Hepatic stellate cell (primary cell): ENCODE results near the gene GPR152.

ENCODE experiments used
- DNase-seq: peaks from one replicate; pipeline ENCODE4 v3.0.0; 2011; ENCODE audit warnings: low spot score

GPR152 gene, protein sequence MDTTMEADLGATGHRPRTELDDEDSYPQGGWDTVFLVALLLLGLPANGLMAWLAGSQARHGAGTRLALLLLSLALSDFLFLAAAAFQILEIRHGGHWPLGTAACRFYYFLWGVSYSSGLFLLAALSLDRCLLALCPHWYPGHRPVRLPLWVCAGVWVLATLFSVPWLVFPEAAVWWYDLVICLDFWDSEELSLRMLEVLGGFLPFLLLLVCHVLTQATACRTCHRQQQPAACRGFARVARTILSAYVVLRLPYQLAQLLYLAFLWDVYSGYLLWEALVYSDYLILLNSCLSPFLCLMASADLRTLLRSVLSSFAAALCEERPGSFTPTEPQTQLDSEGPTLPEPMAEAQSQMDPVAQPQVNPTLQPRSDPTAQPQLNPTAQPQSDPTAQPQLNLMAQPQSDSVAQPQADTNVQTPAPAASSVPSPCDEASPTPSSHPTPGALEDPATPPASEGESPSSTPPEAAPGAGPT

DNA sequence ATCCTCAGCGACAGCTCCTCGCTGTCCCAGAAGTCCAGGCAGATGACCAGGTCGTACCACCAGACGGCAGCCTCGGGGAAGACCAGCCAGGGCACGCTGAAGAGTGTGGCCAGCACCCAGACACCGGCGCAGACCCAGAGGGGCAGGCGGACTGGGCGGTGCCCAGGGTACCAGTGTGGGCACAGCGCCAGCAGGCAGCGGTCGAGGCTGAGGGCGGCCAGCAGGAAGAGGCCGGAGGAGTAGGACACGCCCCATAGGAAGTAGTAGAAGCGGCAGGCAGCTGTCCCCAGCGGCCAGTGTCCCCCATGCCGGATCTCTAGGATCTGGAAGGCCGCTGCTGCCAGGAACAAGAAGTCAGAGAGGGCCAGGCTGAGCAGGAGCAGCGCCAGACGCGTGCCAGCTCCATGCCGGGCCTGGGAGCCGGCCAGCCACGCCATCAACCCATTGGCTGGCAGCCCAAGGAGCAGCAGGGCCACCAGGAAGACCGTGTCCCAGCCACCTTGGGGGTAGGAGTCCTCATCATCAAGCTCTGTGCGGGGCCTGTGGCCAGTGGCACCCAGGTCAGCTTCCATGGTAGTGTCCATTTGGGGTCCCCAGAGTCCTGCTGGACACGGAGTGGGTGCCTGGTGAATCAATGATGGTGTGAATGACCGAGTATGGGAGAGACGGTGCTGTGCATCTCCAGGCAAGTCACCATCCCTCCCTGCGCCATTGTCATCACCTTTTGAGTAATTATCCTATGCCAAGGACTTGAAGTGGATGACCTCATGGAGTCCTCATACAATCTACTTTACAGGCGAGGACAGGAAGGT lies at the start of gene GPR152:
Gene GPR152 (minus strand): TSS at position 589 of the 812 bp plus-strand sequence. CDS start 5 bp downstream, at position 584.
- DNase-seq: no peak

DNA sequence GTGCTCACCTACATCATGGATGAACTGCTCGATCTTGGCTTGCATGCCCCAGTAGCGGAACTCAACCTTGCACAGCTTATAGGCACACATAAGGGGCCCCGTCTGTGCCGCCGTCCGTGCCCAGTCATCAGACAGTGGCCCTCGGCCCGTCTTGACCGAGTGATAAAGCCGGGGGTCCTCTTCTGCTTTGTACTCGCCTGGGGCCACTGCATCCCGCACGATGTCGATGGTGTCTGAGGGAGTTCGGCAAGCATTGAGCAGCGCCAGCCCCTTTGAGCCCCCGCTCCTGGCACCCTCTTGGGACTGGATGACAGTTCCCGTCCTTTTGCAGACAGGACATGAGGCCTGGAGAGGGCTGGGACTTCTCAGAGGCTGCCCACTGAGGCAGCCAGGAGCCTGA lies 49.3 kb upstream of the GPR152 start:
- no peak for DNase-seq

DNA sequence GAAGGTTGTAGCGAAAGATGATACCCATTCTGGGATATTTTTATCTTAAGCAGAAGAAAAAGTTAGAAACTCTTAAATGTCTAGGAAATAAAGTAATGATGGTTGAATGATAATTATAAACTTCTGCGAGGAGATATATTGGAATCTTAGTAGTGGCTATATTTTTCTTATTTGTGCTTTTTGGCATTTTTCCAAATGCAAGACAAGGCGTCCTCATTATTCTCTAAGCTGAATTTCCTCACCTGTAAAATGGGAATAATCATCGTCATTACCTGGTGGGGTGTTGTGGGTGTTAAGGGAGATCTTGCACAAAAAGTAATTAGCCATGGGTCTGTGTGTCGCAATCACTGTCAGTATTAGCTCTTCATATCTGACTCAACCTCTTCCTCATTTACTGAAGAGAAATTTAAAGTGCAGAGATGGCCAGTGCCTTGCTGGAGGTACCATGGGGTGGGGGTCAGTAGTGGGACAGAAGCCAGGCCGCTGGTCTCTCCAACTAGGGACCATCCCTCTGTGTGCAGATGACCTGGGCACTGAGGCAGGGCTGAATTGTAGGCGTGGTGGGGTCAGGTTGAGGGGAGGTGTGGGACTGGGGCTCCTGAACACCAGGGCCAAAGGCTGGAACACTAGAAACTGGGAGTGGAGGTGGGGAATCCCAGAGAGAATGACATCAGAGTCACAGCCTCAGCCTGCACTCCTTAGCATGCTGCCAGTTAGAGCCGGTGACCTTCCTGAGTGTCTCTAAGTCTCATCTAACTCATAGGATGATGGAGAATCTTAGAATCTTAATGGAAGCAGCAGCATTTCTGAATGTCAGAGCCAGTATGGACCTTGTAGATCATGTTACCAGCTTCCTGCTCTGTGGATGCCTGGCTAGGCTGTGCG lies 48.5 kb upstream of the GPR152 start:
- DNase-seq: no peak

DNA sequence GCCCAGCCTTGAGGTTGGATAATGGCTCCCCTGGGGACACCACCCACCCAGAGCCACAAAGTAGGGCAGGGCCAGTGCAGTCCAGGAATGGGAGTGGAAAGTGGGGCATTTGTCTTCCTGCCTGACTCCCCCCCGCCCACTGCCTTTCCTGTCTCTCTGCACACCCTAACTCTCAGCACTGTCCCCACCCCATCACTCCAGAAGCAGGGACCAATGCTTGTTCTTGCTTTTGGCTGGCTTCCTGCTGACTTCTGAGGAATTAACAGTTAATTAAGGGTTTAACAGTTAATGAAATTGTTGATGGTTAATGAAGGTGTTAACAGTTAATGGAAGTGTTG lies 47.9 kb upstream of the GPR152 start:
- no peak for DNase-seq

DNA sequence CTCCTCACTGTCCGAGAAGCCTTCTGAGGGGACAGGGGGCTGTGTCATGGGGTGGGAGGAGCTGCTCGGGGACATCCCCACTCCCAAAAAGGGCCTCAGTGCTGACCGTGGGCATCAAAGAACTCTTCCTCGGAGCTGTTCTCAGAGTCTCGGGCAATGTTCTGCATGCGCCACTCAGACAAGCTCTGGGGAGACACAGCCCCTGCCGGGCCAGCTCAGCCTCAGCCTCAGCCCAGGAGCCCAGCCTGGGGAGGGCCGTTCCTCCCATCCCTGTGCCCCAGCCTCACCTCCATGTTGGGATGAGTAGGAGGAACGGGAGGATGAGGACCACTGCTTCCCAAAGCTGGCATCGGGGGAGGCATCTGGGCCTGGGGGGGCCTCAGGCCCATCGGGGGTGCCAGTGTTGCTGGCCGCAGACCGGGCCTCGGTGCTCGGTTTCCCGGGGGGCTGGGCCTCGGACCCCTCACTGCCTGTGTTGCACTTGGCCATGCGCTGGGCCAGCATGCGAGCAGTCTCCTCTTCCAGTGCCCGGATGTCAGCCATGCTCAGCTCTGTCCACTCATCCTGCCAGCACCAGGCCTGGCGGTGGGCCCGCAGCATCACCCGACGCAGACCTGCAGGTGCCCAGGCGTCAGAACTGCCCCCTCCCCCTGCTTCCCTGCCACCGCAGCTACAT lies 47.4 kb upstream of the GPR152 start:
- DNase-seq: no peak

DNA sequence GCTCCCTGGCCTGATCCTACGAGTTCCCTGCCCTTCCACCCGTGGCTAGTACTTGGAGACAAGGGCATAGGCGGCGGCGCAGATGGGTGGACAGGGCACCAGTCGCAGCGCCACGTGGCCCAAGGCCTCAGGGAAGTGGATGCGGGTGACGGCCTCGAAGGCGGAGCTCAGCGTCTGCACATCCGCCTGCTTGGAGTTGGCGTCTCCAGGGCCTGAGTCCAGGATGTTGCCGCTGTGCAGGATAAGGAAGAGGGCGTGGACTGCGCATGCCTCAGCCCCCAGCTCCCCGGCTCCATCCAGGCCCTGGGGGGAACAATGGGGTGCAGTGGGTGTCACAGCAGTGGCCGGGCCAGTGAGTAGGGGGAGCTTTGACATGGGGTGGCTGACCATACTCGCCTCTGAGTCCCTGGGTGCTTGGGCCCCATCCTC lies 46.0 kb upstream of the GPR152 start:
- DNase-seq: no peak

DNA sequence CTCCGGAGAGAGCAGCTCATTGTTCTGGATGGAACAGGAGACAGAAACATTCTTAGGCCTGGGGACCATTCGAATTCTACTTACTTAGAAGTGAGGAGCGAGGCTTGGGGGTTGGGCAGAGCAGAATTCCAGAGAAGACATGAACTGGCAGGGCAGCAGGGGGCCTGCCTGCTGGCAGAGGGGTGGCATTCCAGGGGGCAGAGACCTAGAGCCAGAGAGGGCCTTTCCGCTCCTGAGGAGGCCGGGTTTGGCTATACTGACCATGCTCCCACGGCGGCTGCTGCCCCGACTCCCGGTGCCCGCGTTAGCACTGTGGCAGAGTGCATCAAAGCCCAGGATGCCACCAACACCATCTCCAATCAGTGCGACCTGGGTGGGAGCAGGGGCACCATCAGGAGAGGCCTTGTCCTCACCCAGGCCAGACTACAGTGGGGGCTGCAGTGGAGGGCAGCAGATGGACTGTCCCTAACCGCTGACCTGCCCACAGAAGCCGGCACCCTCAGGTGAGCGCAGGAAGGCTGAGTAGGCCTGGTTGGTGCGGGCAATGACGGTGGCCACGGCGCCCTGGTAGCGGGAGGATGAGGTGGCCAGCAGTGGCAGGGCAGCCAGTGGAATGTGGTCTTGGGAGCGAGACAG lies 45.2 kb upstream of the GPR152 start:
- DNase-seq: no peak

DNA sequence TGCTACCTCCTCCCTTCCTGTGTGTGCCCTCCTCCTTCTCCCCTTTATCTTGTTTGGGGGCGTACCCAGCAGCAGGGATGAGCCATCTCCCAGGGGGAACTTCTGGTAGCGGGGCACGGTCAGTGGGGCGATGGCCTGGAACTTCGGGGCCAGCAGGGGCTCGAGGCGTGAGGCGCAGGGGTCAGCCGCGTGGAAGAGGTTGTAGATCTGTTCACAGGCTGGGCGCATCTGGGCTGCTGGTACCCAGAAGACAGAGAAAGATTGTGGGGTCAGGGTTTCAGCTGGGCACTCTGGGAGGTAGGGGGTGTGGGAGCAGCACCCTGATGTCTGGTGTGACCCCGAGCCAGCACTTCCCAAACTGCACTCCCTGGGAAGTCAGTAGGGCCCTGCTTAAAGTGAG lies 43.6 kb upstream of the GPR152 start:
- no peak for DNase-seq

DNA sequence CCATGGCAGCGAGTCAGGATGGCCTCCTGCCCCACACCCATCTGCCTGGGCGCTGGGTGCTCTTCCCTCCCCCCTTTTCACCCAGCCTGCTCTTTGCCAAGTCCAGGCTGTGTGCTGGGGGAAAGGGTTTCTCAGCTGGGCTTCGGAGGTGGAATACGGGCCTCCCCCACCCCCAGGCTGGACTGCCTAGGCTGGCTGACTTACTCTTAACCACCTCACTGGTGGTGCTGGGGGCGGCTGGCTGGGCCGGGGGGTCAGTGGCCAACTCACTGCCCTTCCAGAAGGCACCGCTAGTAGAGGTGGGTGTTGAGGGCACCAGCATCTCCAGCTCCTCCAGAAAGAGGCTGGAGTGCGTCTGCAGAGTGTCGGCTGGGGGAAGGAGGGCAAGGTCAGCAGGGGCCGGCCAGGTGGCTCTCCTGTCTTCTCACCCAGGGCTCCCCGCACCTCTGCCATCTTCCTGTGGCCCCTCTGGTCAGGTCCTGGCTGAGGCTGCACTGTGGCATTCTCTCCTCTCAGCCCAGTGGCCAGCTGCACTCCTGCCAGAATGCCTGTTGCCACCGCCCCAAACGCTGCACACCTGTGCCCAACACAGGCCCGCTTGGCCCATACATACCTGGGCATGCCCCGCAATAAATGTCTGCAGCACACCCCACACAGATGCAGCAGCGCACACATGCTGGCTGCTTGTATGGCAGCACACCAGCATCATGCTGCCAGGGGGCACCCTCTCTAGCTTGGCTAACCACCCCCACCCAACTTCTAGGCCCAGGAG lies 42.9 kb upstream of the GPR152 start:
- no peak for DNase-seq

DNA sequence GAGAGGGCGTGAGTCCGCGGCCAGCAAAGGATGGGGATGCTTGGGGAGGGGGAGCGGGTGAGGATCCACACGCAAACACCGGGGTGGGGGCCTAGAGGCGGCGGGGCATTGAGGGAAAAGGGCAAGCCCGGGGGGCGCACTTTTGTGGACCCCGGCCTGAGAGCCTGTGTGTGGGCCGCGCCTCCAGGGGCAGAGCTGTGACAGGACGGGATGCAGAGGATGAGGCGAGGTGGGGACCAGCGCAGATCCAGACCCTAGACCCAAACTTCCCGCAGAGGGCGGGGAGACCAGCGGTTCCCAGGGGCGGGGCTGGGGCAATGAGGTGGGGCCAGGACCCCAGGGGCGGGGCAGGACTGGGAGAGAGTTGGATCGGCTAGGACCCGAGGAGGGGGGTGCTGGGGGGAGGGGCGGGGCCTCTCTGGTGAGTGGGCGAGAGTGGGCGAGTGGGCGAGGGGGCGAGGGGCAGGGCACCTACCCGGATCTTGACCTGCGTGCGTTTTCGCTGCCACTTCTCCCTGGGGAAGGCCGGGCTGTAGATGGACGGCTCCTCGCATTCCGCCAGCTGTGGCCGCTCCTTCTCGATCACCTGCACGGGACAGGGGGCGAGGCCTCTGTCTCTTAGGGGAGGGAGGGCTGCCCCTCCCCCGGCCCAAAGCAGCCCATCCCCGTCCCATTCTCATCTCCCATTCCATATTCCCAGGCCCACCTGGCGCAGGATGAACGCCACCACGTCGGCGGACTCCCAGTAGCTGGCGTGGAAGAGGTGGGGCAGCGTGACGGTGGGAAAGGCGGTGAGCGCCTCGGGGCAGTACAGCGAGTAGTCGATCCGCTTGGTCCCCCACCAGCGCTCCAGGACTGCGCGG lies 42.1 kb upstream of the GPR152 start:
- no peak for DNase-seq

DNA sequence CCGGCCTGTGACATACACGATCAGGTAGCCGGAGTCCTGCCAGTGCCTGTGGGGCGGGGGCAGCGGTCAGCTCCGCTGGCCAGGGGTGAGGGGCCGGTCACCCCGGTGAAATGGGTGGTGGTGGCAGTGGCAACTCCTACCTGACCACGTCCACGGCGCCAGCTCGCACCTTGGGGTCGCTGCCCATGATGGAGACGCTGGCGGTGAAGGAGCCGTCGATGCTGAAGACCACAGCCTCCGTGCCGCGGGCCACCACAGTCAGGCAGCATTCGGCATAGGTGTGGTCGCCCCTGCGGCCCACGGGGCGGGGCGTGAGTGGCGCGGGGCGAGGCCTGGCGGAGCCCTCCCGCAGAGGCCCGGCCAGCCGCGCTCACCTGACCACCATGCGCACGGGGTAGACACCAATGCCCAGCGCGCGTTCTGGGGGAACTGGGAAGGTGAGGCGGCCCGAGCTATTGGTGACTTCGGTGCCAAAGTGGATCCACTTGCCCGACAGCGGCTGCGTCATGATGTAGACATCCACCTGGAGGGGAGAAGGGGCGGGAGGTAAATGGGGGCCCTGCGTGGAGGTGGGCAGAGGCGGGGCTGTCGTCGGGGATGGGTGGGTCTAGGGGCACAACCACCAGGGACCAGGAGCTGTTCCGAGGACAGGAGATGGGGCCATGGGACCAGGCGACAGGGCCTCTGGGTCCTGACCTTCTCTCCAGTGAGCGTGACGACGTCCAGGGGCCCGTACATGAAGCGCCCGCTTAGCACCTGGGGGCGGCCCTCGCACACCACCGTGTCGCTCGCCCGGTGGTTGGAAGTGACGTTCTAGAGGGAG lies 41.2 kb upstream of the GPR152 start:
- DNase-seq: no peak

DNA sequence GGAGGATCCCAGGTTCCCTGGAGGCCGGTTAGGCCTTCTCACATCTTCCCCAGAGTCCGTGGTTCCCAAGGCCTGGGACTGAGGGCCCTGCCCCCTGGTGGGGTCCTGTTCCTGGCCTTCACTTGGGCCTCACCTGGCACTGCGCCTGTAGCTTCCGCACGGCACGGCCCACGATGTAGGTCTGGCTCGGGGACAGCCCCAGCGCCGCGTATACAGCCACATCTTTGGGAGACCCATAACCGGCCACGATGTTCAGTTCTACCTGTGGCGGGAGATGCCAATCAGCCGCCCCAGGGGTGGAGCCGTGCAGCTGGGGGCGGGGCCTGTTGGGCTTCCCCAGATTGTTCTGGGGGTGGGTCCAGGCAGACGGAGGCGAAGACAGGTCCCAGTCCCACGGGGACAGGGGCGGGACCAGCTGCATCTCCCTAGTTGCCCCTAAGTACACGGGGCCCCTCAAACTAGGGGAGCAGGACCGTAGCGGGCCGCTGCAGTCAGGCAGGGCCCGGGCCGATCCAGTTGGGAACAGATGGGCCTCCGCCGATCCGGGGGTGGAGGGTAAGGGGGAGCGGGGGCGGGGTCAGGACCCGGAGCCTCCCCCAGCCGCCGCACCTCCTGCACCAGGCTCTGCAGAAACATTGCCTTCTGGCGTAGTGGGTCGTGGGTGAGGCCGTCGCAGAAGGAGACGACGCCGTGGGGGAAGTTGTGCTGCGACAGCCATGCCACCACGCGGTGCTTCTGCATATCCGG lies 40.4 kb upstream of the GPR152 start:
- DNase-seq: no peak

DNA sequence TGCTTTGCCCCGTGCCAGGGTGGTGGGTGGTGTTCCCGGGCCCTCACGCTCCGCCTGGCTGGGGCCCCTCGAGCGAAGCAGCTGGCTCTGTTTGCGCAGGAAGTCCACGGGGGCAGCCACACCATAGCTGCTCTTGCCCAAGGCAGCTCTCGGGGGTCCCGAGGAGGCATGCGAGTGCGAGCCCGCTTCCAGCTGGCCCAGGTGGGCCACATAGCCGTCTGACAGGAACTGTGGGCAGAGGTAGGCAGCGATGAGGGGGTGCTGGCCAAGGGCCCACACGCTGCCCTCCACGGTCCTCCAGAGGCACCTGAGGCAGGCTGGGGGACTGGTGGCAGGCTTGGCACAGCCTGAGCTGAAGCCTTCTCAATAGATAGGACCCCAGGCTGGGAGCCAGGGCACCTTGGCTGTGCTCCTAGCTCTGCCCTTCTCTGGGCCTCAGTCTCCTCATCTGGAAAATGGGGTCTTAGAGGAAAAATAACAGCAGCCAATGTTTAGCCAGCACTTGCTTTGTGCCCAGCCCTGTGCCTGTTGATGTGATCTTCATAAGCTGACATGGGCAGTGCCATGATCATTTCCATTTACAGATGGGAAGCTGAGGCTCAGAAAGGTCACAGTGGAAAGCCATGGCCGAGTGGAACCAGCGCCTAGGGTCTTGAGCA lies 39.7 kb upstream of the GPR152 start:
- DNase-seq: no peak

DNA sequence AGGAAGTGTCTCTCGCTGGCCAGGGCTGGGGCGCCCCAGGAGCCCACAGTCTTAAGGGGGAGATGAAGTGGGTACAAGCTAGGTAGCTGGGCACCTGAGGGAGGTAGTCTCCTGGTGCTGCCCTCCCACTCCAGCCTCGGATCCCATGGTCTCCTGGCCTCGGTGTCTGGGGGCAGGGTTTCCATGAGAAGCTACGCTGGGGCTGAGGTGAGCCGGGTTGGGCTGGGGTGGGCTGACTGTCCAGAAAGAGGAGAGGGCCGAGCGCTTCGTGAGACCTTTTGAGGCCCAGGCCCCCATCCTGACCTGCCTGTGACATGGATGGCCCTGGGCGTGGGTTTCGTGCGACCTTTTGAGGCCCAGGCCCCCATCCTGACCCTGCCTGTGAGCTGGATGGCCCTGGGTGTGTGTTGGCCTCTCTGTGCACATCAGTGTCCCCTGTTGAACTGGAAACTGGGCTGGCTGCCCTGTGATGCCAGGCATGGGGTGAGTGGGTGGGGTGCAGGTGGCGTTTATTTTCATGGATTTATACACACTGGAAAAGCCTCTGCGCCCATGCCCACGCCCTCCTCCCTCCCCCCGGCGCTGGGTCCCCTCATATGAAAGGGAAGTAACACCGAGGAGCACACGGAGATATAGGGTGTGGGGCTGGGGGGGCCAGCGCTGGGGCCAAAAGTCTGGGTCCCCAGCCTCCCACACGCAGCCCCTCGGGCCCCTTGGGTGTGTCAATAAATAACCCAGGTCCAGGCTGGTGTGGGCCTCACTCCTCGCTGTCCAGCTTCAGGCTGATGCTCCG lies 38.9 kb upstream of the GPR152 start:
- no peak for DNase-seq

DNA sequence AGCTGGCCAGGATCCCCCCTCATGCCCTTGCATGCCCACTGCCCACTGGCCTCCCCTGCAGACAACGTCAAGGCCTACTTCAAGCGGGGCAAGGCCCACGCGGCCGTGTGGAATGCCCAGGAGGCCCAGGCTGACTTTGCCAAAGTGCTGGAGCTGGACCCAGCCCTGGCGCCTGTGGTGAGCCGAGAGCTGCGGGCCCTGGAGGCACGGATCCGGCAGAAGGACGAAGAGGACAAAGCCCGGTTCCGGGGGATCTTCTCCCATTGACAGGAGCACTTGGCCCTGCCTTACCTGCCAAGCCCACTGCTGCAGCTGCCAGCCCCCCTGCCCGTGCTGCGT lies 38.2 kb upstream of the GPR152 start:
- no peak for DNase-seq

DNA sequence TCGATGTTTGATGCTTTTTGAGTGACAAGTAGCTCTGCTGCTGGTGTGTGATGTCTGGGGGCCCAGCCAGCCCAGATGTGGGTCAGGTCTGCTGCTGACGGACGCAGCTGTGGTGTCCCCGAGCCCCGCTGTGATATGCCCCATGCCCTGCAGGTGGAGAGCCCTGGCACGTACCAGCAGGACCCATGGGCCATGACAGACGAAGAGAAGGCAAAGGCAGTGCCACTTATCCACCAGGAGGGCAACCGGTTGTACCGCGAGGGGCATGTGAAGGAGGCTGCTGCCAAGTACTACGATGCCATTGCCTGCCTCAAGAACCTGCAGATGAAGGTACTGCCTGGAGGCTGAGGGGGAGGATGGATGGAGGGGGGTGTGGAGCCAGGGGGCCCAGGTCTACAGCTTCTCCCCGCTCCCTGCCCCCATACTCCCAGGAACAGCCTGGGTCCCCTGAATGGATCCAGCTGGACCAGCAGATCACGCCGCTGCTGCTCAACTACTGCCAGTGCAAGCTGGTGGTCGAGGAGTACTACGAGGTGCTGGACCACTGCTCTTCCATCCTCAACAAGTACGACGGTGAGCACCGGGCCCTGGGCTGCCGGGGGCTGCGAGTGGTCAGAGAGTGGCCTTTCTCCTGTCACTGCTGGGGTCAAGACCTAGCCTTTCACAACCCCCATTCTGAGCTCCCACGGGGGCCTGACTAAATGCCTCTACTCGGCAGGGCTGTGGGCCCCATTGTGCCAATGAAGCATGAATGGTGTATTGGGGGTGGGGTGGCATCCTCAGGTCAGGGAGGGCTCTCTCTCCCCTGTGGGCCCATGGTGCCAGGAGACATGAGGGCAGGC lies 37.6 kb upstream of the GPR152 start:
- DNase-seq: no peak
